GM12891 (cell line): ENCODE measurements around the gene B3GNT7.

Experiments used
- PAX5 ChIP-seq: IDR thresholded peaks from 2 replicates; pipeline ENCODE4 v1.6.1; 2011; ENCODE audit warnings: low read length, moderate library complexity, mild to moderate bottlenecking; ENCODE audit not compliant: insufficient read depth, severe bottlenecking
- POLR2A ChIP-seq: IDR thresholded peaks from 2 replicates; pipeline ENCODE4 v1.6.1; 2011; ENCODE audit warnings: low read depth, low read length, control low read depth
- POLR2AphosphoS5 ChIP-seq: IDR thresholded peaks from 2 replicates; pipeline ENCODE4 v1.6.1; 2011; ENCODE audit warnings: low read depth, low read length, control low read depth
- POU2F2 ChIP-seq: IDR thresholded peaks from 2 replicates; pipeline ENCODE4 v1.6.1; 2011; ENCODE audit warnings: low read depth, mild to moderate bottlenecking, control low read depth, low read length, moderate library complexity
- SPI1 ChIP-seq: IDR thresholded peaks from 2 replicates; pipeline ENCODE4 v1.6.1; 2011; ENCODE audit warnings: low read depth, low read length, control low read depth
- TAF1 ChIP-seq: IDR thresholded peaks from 2 replicates; pipeline ENCODE4 v1.6.1; 2011; ENCODE audit warnings: low read depth, low read length, control low read depth

DNA sequence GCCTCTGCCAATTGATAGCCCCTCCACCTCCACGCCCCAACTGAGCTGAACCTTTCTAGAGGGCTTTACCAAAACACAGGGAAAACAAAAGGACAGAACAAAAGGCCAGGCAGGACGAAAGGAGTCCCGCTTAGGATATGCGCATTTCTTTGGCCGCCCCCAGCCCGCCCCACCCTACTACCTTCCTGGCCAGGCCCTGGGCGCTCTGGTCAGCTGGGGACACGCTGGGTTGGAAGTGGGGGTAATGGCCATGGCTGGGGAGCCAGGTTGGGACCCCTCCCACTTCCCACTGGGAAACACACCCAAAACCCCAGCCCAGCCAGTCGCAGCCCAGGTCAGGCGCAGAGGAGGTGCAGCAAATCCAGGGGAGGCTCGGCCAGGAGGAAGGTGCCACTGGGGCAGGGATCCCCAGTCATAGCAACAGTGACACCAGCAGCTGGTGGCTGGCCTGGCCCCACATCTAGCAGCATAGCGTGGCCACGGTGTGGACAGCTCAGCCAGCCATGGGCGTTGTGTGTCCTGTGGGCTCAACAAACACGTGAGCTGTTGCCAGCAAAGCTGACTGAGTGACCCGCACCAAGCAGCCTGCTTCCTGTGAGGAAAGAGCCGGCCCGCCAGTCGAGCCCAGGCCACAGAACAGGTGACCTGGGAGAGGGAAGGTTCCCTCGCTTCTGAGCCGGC is 24.6 kb upstream of the B3GNT7 start:
- no peak for TF ChIP-seq POLR2A
- TF ChIP-seq POLR2AphosphoS5: no peak
- no peak for TF ChIP-seq SPI1
- no peak for TF ChIP-seq TAF1
- no peak for TF ChIP-seq POU2F2
- no peak for TF ChIP-seq PAX5
